ENCODE results near the gene PNMT. TPM values are rescaled to one million over a fixed set of nuclear protein-coding genes. Genes with fewer than 3 reads are reported as not detected.
A peak's percentile ranks its signal among the peaks of the same experiment; 100 is the strongest.

Gene PNMT
- total RNA-seq, 2 experiments from 2014 or later, result not detected

DNA sequence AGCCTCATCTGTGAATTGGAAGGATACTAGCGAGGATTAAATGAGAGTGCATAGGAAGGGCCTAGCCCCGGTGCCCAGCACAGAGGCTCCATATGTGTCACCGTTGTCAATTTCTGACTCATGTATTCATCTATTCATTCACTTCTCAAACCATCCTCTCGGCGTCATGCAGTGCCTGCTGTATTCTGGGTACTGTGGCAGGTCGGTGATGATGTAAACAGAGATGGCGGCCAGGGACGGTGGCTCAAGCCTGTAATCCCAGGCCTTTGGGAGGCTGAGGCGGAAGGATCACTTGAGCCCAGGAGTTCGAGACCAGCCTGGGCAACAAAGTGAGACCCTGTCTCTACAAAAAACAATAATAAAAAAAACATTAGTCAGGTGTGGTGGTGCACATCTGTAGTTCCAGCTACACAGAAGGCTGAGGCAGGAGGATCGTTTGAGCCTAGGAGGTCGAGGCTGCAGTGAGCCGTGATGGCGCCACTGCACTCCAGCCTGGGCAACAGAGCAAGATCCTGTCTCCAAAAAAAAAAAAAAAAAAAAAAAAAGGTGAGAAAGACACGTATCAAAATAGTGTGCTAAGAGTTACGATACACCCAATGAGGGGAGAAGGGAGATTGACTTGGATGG is 45.8 kb upstream of the PNMT start:
- Histone ChIP-seq H3K27ac (ENCODE audit: low read depth, low read length, poor library complexity, severe bottlenecking) (peak overlapping the region; percentile 53), H3K4me2 (ENCODE audit: low read length) (peak overlapping the region; percentile 63)
- no peak for TF ChIP-seq EZH2phosphoT487 (IDR thresholded peaks at IDR 0.05; ENCODE audit: borderline replicate concordance, low read depth, low read length)
- TF ChIP-seq, protein P1, sequence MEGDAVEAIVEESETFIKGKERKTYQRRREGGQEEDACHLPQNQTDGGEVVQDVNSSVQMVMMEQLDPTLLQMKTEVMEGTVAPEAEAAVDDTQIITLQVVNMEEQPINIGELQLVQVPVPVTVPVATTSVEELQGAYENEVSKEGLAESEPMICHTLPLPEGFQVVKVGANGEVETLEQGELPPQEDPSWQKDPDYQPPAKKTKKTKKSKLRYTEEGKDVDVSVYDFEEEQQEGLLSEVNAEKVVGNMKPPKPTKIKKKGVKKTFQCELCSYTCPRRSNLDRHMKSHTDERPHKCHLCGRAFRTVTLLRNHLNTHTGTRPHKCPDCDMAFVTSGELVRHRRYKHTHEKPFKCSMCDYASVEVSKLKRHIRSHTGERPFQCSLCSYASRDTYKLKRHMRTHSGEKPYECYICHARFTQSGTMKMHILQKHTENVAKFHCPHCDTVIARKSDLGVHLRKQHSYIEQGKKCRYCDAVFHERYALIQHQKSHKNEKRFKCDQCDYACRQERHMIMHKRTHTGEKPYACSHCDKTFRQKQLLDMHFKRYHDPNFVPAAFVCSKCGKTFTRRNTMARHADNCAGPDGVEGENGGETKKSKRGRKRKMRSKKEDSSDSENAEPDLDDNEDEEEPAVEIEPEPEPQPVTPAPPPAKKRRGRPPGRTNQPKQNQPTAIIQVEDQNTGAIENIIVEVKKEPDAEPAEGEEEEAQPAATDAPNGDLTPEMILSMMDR (conservative IDR thresholded peaks at IDR 0.05; ENCODE audit: low read length), result no peak

DNA sequence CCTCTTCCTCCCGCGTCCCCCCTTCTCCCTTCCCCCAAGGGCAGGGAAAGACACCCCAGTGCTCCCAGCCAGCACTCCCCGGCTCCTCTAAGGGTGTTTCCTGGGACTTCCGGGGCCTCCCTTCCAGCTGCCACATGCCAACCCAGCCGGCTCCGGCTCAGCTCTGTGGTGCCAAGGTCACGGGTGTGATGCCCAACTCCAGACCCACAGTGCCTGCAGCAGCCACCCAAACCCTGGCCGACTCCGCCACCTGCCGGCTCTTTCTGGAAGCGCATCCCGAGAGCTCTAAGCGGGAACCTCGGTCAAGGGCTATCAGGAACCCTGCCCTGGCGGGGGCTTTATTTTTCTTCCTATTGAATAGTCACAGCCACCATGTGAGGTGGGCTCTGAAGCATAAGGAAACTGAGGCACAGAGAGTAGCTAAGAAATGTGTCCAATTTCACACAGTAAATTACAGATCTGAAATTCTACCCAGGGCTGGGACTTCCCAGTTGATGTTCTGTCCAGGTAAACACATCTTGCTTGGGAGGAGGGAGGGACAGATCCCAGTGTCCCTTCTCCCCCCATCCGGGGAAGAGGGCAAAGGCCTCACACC is 44.8 kb upstream of the PNMT start:
- CTCF ChIA-PET (ENCODE audit: unreplicated experiment), result interaction anchor here (1.1 kb wide), 2 partner anchors 10 to 75 kb away, joined by 3 to 4 read pairs; no protein-coding TSS in a partner anchor
- peak overlapping the region; percentile 46 for H3K4me2 ChIP-seq (ENCODE audit: low read length)

More for the DNA sequence above, 45.8 kb upstream of the PNMT start:
- Histone ChIP-seq H3K36me3 (ENCODE audit: insufficient read depth, low read length) (no peaks in the 10 kb centered on the region; the same call in 1 of the 2 replicates), H3K9me2 (ENCODE audit: insufficient read depth, low read length) (no peaks in the 10 kb centered on the region), H4K20me1 (ENCODE audit: insufficient read depth, low read length) (no peaks in the 10 kb centered on the region), H3K79me2 (ENCODE audit: insufficient read depth, low read depth, low read length) (no peaks in the 10 kb centered on the region), H2AFZ (ENCODE audit: low read length) (peak overlapping the region; percentile 86), H3K4me1 (ENCODE audit: insufficient read depth, low read length, poor library complexity, severe bottlenecking) (peaks cover 31% of the 10 kb centered on the region), H3K4me3 (ENCODE audit: low read depth, low read length, poor library complexity, severe bottlenecking) (peak overlapping the region; percentile 36), H3K9me3 (ENCODE audit: low read length) (no peaks in the 10 kb centered on the region)
- intact Hi-C loops (cut with micrococcal nuclease; ENCODE audit: unreplicated experiment), result loop anchor here (1.0 to 5.0 kb wide), 5 partner anchors 50 to 358 kb away; partner anchors contain the start of genes IKZF3 and PSMD3
- ChIA-PET CTCF (ENCODE audit: unreplicated experiment) (interaction anchor here (1.2 to 1.6 kb wide), 3 partner anchors 15 to 131 kb away, joined by 3 to 5 read pairs (median 5); partner anchors contain the start of gene STARD3), POLR2A (no interaction called here)
- peak; percentile 33 for DNase-seq (ENCODE audit: low spot score)
- BruUV-seq (replicated peaks), result no TSS peak

More for the DNA sequence above, 44.8 kb upstream of the PNMT start:
- no peaks in the 10 kb centered on the region for H3K79me2 ChIP-seq (ENCODE audit: insufficient read depth, low read depth, low read length)
- no peak overlapping the region for H3K27ac ChIP-seq (ENCODE audit: low read depth, low read length, poor library complexity, severe bottlenecking)
- DNase-seq (ENCODE audit: low spot score), result peak; percentile 84
- no peaks in the 10 kb centered on the region for H3K9me2 ChIP-seq (ENCODE audit: insufficient read depth, low read length)
- no peak for TF ChIP-seq EZH2phosphoT487 (IDR thresholded peaks at IDR 0.05; ENCODE audit: borderline replicate concordance, low read depth, low read length)
- TF ChIP-seq, protein P1 (conservative IDR thresholded peaks at IDR 0.05; ENCODE audit: low read length), result peak; percentile 94
- BruUV-seq (replicated peaks), result no TSS peak
- H3K36me3 ChIP-seq (ENCODE audit: insufficient read depth, low read length), result no peaks in the 10 kb centered on the region; the same call in 1 of the 2 replicates
- intact Hi-C loops (cut with micrococcal nuclease; ENCODE audit: unreplicated experiment), result loop anchor here (1.0 to 5.0 kb wide), 2 partner anchors 75 to 239 kb away; partner anchors contain the start of gene IKZF3
- POLR2A ChIA-PET, result interaction anchor here (0.6 to 1.1 kb wide), 2 partner anchors 25 to 317 kb away, joined by 3 read pairs; no protein-coding TSS in a partner anchor
- peaks cover 26% of the 10 kb centered on the region for H3K4me1 ChIP-seq (ENCODE audit: insufficient read depth, low read length, poor library complexity, severe bottlenecking)
- no peaks in the 10 kb centered on the region for H3K9me3 ChIP-seq (ENCODE audit: low read length)
- peak overlapping the region; percentile 43; the same call in 1 of the 2 replicates for H2AFZ ChIP-seq (ENCODE audit: low read length)
- H4K20me1 ChIP-seq (ENCODE audit: insufficient read depth, low read length), result no peaks in the 10 kb centered on the region
- no peak overlapping the region for H3K4me3 ChIP-seq (ENCODE audit: low read depth, low read length, poor library complexity, severe bottlenecking)
